CD4-positive, alpha-beta T cell treated with Interleukin-15 for 4 hours (primary cell): Measurements from ENCODE around the gene RAP2B.
"Not testable (repeated sequence)": the region's sequence is repeated elsewhere in the genome, so short reads cannot be mapped to it uniquely, and the experiment has no call there.

Source experiments
- DNase-seq: peaks from one replicate; pipeline ENCODE4 v3.0.0-alpha.2; 2020; ENCODE audit warnings: low spot score

The RAP2B gene

GRCh38 chr3:153161714-153162512 is at the start of gene RAP2B:
Gene RAP2B, plus strand, starts transcription at chr3:153162226. Its CDS starts 468 bp downstream, at chr3:153162694.
- peak; percentile 96 for DNase-seq

DNA sequence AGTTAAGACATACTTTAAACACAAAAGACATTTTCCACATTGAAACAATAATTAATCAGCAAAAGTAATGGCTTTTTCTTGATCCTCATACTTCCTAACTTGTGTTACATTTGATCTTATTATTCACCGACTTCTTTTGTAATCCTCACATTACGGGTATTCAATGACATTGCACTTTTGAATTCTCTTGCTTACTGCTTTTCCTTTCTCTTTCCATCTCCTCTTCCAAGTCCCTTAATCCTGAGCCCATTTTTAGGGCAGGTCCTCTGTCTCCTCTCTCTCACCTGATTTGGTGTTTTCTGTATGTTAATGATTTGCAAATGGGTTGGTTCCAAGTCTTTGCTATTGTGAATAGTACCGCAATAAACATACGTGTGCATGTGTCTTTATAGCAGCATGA is 48.5 kb upstream of the RAP2B start:
- no peak for DNase-seq

- not testable (repeated sequence) for DNase-seq
These were observed 47.8 kb upstream of the RAP2B start for GRCh38 chr3:153114270-153114669.

DNA sequence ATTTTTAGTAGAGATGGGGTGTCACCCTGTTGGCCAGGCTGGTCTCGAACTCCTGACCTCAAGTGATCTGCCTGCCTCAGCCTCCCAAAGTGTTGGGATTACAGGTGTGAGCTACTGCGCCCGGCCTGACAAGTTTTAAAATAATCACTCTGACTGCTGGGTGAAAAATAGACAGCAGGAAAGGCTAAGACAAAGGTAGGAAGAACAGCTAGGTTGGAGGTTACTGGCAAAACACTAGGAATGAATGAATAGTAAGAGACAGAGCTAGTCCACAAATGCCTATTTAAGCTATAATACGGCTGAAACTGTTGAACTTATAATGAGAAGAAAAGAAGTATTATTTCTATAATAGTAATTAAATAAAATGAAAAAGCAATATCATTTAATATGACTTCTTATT is 46.7 kb upstream of the RAP2B start:
- no peak for DNase-seq

GRCh38 chr3:153127788-153128187 is 34.2 kb upstream of the RAP2B start:
- DNase-seq, result no peak

DNA sequence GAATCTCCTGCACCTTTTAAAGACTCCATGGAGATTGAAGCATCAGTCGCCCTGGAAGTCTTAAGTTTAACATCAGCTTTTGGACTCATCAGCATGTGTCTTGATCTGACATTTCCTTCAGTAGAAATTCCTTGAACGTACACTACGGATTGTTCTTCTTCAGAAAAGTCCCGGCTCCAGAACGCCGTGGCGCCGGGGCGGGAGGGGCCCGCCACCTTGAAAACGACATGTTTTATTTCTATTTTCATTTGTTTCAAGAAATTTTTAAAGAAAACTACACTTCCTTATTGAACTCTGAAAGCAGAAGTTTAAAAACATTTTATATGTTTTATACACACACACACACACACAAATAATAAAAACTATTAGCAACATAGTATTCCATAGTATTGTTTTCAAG is 32.6 kb upstream of the RAP2B start:
- no peak for DNase-seq

DNA sequence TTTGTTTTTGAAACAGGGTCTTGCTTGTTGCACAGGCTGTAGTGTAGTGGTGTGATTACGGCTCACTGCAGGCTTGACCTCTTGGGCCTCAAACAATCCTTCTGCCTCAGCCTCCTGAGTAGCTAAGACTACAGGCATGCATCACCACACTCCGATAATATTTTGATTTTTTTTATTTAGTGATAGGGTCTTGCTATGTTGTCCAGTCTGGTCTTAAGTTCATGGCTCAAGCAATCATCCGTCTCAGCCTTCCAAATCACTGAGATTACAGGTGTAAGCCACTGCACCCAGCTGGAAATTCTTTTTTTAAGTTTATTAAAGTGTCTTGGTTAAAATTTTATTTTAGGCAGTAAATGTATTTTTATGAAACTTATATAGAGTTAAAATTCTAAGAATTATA is 32.2 kb upstream of the RAP2B start:
- DNase-seq, result no peak

GRCh38 chr3:153130312-153130977 is 31.6 kb upstream of the RAP2B start:
- no peak for DNase-seq

- DNase-seq, result no peak
These were observed 24.4 kb upstream of the RAP2B start for GRCh38 chr3:153137626-153138025.

- peak; percentile 5 for DNase-seq
These were observed 23.5 kb upstream of the RAP2B start for GRCh38 chr3:153138276-153139210.

GRCh38 chr3:153142961-153143360 is 19.1 kb upstream of the RAP2B start:
- no peak for DNase-seq

- DNase-seq, result no peak
These were observed 18.0 kb upstream of the RAP2B start for GRCh38 chr3:153144071-153144470.

DNA sequence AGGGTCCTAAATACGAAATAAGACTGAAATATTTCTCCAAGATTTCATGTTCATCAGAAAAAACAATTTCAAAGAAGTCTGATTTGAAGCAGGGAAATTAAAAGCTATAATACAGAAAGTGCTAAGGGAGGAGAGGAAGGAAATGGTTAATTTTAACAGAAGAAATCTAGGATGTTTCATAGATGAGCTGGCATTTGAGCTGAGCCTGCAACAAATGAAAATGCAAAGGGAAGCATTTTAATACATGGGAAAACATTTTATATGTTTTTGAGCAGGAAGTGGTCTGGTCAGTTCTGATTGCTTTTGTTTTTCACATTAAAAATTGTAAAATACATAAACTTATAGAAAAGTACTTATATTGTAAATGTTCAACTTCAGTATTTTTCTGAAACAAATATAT is 17.2 kb upstream of the RAP2B start:
- DNase-seq, result no peak

DNA sequence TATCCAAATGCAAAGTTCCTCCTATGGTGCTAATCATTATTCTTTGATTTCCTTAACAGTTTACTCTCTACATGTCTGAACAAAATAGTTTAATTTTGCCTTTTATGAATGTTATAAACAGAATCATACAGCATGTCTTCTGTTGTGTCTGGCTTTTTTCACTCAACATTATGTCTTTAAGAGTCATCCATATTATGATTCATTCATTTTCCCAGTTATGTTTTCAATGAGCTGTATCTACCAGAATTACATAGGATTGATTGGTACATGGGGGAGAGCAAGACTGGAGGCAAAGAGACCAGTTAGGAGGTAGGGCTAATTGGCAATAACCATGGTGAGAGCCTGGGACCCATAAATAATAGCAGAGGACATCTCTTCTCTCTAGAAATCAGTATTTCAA is 16.6 kb upstream of the RAP2B start:
- DNase-seq, result no peak

DNA sequence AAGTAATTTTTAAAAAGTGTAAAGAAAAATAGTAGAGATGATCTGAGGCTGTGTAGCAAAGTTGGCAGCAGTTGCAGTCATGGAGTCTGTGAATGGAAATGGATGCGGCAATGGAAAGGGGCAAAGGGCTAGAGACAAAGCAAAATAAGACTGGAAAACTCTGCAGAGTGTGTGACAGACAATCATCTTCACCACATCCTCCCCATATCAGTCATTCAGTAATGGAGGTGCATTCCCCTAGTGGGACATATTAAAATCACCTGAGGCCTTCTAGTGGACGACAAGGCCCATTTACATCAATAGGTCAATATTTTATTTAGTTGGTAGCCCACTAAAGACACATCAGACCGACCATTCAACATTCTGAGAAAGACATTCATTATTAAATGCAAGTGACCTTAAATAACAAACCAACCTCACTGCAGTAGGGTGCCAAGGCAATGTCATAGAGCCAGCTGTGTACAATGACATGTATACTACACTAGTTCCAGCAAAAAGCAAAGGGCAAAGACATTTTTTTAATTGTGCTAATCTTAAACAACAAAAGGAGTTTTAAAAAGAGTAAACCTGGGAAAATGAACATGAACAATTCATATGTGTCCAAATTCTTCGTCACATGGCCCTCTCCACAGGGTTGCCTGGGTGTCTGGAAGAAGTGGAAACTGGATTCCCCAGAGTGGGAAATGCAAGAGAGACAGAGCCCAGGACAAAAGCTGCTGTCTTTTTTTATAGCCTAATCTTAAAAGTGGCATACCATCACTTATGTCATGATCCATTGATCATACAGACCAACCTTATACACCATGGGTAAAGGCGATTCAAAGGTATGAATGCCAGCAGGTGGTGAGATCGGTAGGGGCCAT is 15.6 kb upstream of the RAP2B start:
- DNase-seq, result no peak

- DNase-seq, result no peak
These were observed 11.0 kb upstream of the RAP2B start for GRCh38 chr3:153150991-153151390.

DNA sequence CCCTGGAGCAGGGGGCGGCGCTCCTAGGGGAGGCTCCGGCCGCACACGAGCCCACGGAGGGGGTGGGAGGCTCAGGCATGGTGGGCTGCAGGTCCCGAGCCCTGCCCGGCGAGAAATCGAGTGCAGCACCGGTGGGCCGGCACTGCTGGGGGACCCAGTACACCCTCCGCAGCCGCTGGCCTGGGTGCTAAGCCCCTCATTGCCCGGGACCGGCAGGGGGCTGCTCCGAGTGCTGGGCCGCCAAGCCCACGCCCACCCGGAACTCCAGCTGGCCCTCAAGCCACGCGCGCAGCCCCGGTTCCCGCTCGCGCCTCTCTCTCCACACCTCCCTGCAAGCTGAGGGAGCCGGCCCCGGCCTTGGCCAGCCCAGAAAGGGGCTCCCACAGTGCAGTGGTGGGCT is 6.2 kb upstream of the RAP2B start:
- DNase-seq, result not testable (repeated sequence)

DNA sequence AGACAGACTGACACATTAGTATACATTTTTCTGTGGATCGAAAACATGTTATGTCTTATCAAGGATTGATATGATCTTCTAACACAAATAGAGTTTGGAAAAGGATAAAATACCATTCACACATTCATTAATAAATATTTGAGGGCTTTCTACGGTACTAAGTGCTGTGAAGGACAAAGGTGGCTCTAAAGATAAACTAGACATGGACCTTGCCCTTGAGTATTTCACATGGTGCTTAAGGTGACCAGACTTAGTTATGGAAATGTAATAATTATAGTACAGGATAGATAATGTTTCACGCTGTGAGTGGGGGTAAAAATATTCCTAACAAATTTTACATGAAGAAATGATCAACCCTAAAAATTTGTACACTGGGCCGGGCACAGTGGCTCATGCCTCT is 3.8 kb upstream of the RAP2B start:
- no peak for DNase-seq

DNA sequence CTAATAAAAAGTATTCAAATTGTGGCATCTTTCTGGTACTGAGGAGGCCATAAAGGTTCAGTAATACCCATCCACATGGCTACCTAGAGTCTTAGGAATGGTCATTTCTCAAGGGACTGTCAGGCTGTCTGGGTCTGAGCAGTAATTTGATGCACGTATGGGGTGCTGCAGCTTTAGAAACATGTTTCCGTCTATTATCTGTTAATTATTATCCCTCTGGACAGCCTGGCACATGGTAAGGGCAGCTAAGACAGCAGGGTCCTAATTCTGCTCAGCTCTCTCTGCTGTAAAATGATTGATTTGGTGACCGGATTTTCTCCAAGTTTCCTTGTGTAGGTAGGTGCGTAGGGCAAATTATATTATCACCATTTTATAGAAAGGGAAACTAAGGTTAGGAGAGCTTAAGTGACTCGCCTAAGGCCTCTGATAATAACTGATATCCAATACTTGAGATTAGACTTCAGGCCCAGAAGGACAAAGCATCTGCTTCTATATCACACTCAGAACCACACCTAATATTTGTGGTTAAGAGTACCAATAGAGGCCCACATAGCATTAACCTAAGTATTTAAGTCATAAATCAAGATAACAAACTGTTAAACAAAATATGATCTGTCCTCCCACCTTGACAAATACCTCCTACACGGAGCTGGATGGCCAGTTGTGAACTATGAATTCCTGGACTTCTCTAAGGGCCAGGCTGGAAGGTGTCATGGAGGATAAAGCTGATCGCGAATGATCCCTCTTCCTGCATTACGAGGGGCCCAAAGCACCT is 2.9 kb upstream of the RAP2B start:
- no peak for DNase-seq

DNA sequence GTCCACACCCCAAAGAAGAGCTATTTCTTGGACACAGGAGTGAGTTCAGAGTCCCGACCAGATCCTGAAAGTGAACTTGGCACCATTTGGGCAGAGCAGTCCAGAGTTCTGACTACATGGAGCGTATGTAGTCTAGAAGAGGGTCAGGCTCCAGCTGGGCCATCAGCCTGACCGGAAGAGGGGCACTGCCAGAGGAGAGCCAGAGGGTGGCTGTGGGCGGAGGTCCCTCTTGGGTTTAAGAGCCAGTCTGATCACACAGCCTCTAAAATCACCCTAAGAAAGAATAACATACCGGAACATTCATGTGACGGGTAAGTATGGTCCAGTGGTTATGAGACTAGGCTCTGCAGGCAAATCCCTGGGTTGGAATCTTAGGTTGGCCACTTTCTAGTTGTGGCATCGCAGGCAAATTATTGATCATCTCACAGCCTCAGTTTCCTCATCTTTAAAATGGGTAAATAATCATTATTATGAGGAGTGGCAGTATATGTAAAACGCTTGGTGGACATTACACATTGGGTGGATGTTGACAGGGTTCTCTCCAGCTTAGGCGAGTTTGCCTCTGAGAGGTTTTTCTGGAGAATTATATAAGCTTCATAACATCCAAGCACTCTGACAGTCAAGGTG is 2.1 kb upstream of the RAP2B start:
- DNase-seq, result no peak
